Calu3 (cell line): ENCODE measurements around the gene DIAPH2. TPM values are rescaled to one million over a fixed set of nuclear protein-coding genes. Genes with fewer than 3 reads are reported as not detected.

ENCODE experiments used
- BruUV-seq: library from RNA; stranded (reverse); fragments of 400-500 nt; replicated peaks from 2 replicates; lab custom pipeline; 2021; lab: Mats Ljungman, UMichigan
- CTCF ChIA-PET: fragments of 300-600 bp; sonication (Branson Sonifier 250); formaldehyde crosslinking; loops from one replicate; lab custom pipeline; 2022; ENCODE audit warnings: antibody characterized with exemption; lab: Charles Lee
- DNase-seq: peaks from one replicate; pipeline ENCODE4 v3.0.0; 2022
- H3K27ac Mint-ChIP-seq: one replicate; pipeline ENCODE4 v1.8.0; 2022; ENCODE audit warnings: mixed read lengths; ENCODE audit not compliant: unreplicated experiment
- H3K27me3 Mint-ChIP-seq: one replicate; pipeline ENCODE4 v1.8.0; 2022; ENCODE audit warnings: mixed read lengths; ENCODE audit not compliant: unreplicated experiment
- H3K36me3 Mint-ChIP-seq: one replicate; pipeline ENCODE4 v1.8.0; 2022; ENCODE audit warnings: mild to moderate bottlenecking, moderate library complexity, mixed read lengths; ENCODE audit not compliant: insufficient read depth, unreplicated experiment
- H3K4me1 Mint-ChIP-seq: one replicate; pipeline ENCODE4 v1.8.0; 2022; ENCODE audit warnings: mild to moderate bottlenecking, low read depth, mixed read lengths; ENCODE audit not compliant: unreplicated experiment
- H3K4me3 Mint-ChIP-seq: one replicate; pipeline ENCODE4 v1.8.0; 2022; ENCODE audit warnings: mild to moderate bottlenecking, low read depth, moderate library complexity, mixed read lengths; ENCODE audit not compliant: unreplicated experiment
- H3K9me3 Mint-ChIP-seq: one replicate; pipeline ENCODE4 v1.8.0; 2022; ENCODE audit warnings: low read depth, mixed read lengths; ENCODE audit not compliant: unreplicated experiment
- CTCF ChIP-seq: fragments of 200-600 bp; IDR thresholded peaks from one replicate; pipeline ENCODE4 v1.8.0; 2022; ENCODE audit warnings: antibody characterized with exemption; ENCODE audit not compliant: unreplicated experiment
- intact Hi-C: fragments of 100-400 bp; cut with micrococcal nuclease; formaldehyde crosslinking; loops from one replicate; pipeline ENCODE4 v1.10.0; 2022; ENCODE audit not compliant: unreplicated experiment
- total RNA-seq: library from RNA; stranded (reverse); gene quantifications from 2 replicates; pipeline ENCODE4 v1.2.3, GENCODE V29; 2022

DIAPH2 gene
- total RNA-seq, 1 experiment from 2014 or later: 24.2 TPM

- no peak for TF ChIP-seq CTCF
- BruUV-seq: no TSS peak
These were observed 326.9 kb downstream of the DIAPH2 start for GRCh38 chrX:97011540-97011939.

GRCh38 chrX:97016106-97016505 lies 331.5 kb downstream of the DIAPH2 start:
- CTCF ChIA-PET: no interaction called here
- no peak for DNase-seq
- no peaks in the 10 kb centered on the region for H3K4me1 Mint-ChIP-seq
- intact Hi-C loops: loop anchor here (5.0 kb wide), 1 partner anchor 244 kb away; no protein-coding TSS in a partner anchor
- H3K27ac Mint-ChIP-seq: no peak overlapping the region
- no peaks in the 10 kb centered on the region for H3K36me3 Mint-ChIP-seq
- H3K27me3 Mint-ChIP-seq: no peaks in the 10 kb centered on the region
- BruUV-seq: no TSS peak
- H3K9me3 Mint-ChIP-seq: no peaks in the 10 kb centered on the region
- H3K4me3 Mint-ChIP-seq: no peak overlapping the region
- TF ChIP-seq CTCF: no peak

More at GRCh38 chrX:97011540-97011939, 326.9 kb downstream of the DIAPH2 start:
- H3K4me1 Mint-ChIP-seq: no peaks in the 10 kb centered on the region
- no peak overlapping the region for H3K27ac Mint-ChIP-seq
- no peaks in the 10 kb centered on the region for H3K27me3 Mint-ChIP-seq
- H3K4me3 Mint-ChIP-seq: no peak overlapping the region
- H3K9me3 Mint-ChIP-seq: peaks cover 2% of the 10 kb centered on the region
- intact Hi-C loops: no loop called here
- H3K36me3 Mint-ChIP-seq: no peaks in the 10 kb centered on the region
- CTCF ChIA-PET: no interaction called here
- DNase-seq: no peak

DNA sequence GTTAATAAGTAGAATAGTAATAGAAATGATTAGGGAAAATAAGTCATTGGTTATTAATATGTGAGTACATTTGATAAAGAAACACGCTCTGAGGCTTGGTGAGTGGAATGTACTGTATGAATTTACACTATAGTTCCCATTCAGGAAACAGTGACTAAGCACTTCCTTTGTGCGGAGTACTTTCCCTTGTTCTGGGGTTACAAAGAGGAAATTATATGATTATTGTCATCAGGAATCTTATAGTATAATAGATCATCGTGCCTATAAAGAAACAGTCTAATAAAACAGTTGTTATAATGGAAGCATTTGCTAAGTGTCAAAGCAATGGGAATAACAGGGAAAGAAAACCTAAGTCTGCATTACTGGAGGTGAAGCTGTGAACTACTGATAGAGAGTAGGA lies 337.0 kb downstream of the DIAPH2 start:
- H3K9me3 Mint-ChIP-seq: no peaks in the 10 kb centered on the region
- BruUV-seq: no TSS peak
- CTCF ChIA-PET: no interaction called here
- intact Hi-C loops: no loop called here
- no peak overlapping the region for H3K4me3 Mint-ChIP-seq
- no peak for DNase-seq
- no peak overlapping the region for H3K27ac Mint-ChIP-seq
- no peaks in the 10 kb centered on the region for H3K27me3 Mint-ChIP-seq
- H3K4me1 Mint-ChIP-seq: no peaks in the 10 kb centered on the region
- no peak for TF ChIP-seq CTCF
- H3K36me3 Mint-ChIP-seq: no peaks in the 10 kb centered on the region

GRCh38 chrX:97026406-97026805 lies 341.8 kb downstream of the DIAPH2 start:
- Mint-ChIP-seq H3K4me1 (no peaks in the 10 kb centered on the region), H3K9me3 (no peaks in the 10 kb centered on the region), H3K27me3 (no peaks in the 10 kb centered on the region), H3K4me3 (no peak overlapping the region), H3K36me3 (no peaks in the 10 kb centered on the region), H3K27ac (no peak overlapping the region)
- intact Hi-C loops: loop anchor here (2.0 kb wide), 1 partner anchor 658 kb away; no protein-coding TSS in a partner anchor
- TF ChIP-seq CTCF: no peak
- no peak for DNase-seq
- CTCF ChIA-PET: no interaction called here
- no TSS peak for BruUV-seq
